SK-N-SH (cell line): ENCODE measurements around the gene SMIM20. TPM values are rescaled to one million over a fixed set of nuclear protein-coding genes. Genes with fewer than 3 reads are reported as not detected.
"Not testable (repeated sequence)": the region's sequence is repeated elsewhere in the genome, so short reads cannot be mapped to it uniquely, and the experiment has no call there.

Experiments used
- CTCF ChIA-PET: fragments of 300-600, 350-600 bp; formaldehyde crosslinking; extraction: SDS; loops from one replicate; lab custom pipeline; 2021; lab: Yijun Ruan, JAX
- POLR2A ChIA-PET: fragments of 350-600 bp; sonication (Branson Sonifier 250); formaldehyde crosslinking; extraction: SDS; loops from one replicate; lab custom pipeline; 2020; ENCODE audit warnings: antibody characterized with exemption, inconsistent platforms; lab: Yijun Ruan, JAX
- DNase-seq: peaks from one replicate; pipeline ENCODE4 v3.0.0; 2012
- H2AFZ ChIP-seq: fragments of 200-600 bp; sonication (generic); 2 replicates; pipeline ENCODE4 v1.8.1; 2016; ENCODE audit warnings: antibody characterized with exemption, mild to moderate bottlenecking, low read depth
- H3F3A ChIP-seq: fragments of 200-600 bp; sonication (generic); replicated peaks from 2 replicates; pipeline ENCODE3; 2016; ENCODE audit warnings: antibody characterized with exemption, mild to moderate bottlenecking; ENCODE audit not compliant: insufficient read depth
- H3K27ac ChIP-seq, 2 experiments: fragments of 200-500 bp in 1 of 2; fragments of 200-600 bp in 1 of 2; sonication (Bioruptor generic) in 1 of 2; sonication (generic), shearing (Covaris generic) in 1 of 2; 2 replicates each; pipeline versions ENCODE4 v1.5.1 to v1.6.1; 2014 to 2016; ENCODE audit warnings: low read depth in 2 of 2, inconsistent platforms in 1 of 2, low read length in 1 of 2, mild to moderate bottlenecking in 1 of 2, mixed read lengths in 1 of 2
- H3K27me3 ChIP-seq: fragments of 200-600 bp; sonication (generic), shearing (Covaris generic); 2 replicates; pipeline ENCODE4 v1.6.1; 2016; ENCODE audit warnings: mixed run types; ENCODE audit not compliant: insufficient read depth
- H3K36me3 ChIP-seq, 2 experiments: fragments of 200-500 bp in 1 of 2; fragments of 200-600 bp in 1 of 2; sonication (Bioruptor generic) in 1 of 2; sonication (generic) in 1 of 2; replicated peaks in 1 of 2; 2 replicates each; pipeline versions ENCODE3 to v1.5.1; 2014 to 2016; ENCODE audit warnings: low read length in 1 of 2, mild to moderate bottlenecking in 1 of 2; ENCODE audit not compliant: insufficient read depth in 2 of 2, control insufficient read depth in 1 of 2
- H3K4me1 ChIP-seq, 2 experiments: fragments of 200-500 bp in 1 of 2; fragments of 200-600 bp in 1 of 2; sonication (Bioruptor generic) in 1 of 2; sonication (generic), shearing (Covaris generic) in 1 of 2; 2 replicates each; pipeline versions ENCODE4 v1.5.1 to v1.6.1; 2014 to 2016; ENCODE audit warnings: low read depth in 1 of 2, low read length in 1 of 2, mixed run types in 1 of 2; ENCODE audit not compliant: insufficient read depth in 2 of 2, control insufficient read depth in 1 of 2
- H3K4me2 ChIP-seq: fragments of 200-600 bp; sonication (generic), shearing (Covaris generic); 2 replicates; pipeline ENCODE4 v1.6.1; 2017; ENCODE audit warnings: mixed run types
- H3K4me3 ChIP-seq, 2 experiments: fragments of 200-500 bp in 1 of 2; fragments of 200-600 bp in 1 of 2; sonication (Bioruptor generic) in 1 of 2; sonication (generic), shearing (Covaris generic) in 1 of 2; 2 replicates each; pipeline versions ENCODE4 v1.5.1 to v1.8.1; 2014 to 2016; ENCODE audit warnings: low read depth in 2 of 2, inconsistent platforms in 1 of 2, low read length in 1 of 2, mild to moderate bottlenecking in 1 of 2, mixed read lengths in 1 of 2, moderate library complexity in 1 of 2
- H3K79me2 ChIP-seq: fragments of 200-600 bp; sonication (generic); 2 replicates; pipeline ENCODE4 v1.8.1; 2017; ENCODE audit warnings: mild to moderate bottlenecking; ENCODE audit not compliant: insufficient read depth
- H3K9ac ChIP-seq: fragments of 200-600 bp; sonication (generic); 2 replicates; pipeline ENCODE4 v1.6.1; 2017; ENCODE audit warnings: mixed run types
- H3K9me2 ChIP-seq: fragments of 200-600 bp; sonication (generic); 2 replicates; pipeline ENCODE4 v1.6.1; 2017; ENCODE audit warnings: mixed run types
- H3K9me3 ChIP-seq: fragments of 200-600 bp; sonication (generic); 2 replicates; pipeline ENCODE4 v1.6.1; 2017; ENCODE audit warnings: mixed run types, mild to moderate bottlenecking, moderate library complexity
- H4K20me1 ChIP-seq: fragments of 200-600 bp; sonication (generic); 2 replicates; pipeline ENCODE4 v1.6.1; 2017; ENCODE audit warnings: mild to moderate bottlenecking, mixed run types; ENCODE audit not compliant: insufficient read depth
- EZH2phosphoT487 ChIP-seq: fragments of 200-600 bp; sonication (generic); IDR thresholded peaks from 2 replicates; pipeline ENCODE4 v1.6.1; 2017; ENCODE audit warnings: low read depth, mixed run types, mild to moderate bottlenecking, antibody characterized with exemption, moderate library complexity, borderline replicate concordance
- NFIC ChIP-seq: IDR thresholded peaks from 2 replicates; pipeline ENCODE4 v1.4.0; 2012; ENCODE audit warnings: borderline replicate concordance
- SMC3 ChIP-seq: IDR thresholded peaks from 2 replicates; pipeline ENCODE4 v1.6.1; 2012; ENCODE audit warnings: low read depth, low read length, improper control_type of control experiment
- ZBTB33 ChIP-seq: IDR thresholded peaks from 2 replicates; pipeline ENCODE4 v1.4.0; 2012; ENCODE audit warnings: low read depth, borderline replicate concordance
- WGBS: methylation state at CpG from one replicate; pipeline ENCODE4 v1.1.6; 2017; ENCODE audit warnings: low lambda C conversion rate; 5-methylcytosine and 5-hydroxymethylcytosine counted together
- polyA plus RNA-seq, 3 experiments: library from polyadenylated mRNA; depleted of rRNA; stranded (reverse); fragments of >200 nt; gene quantifications; 2 replicates each; pipeline ENCODE4 v1.2.3, GENCODE V29; 2012
- TF ChIP-seq, protein P1 (sequence below): IDR thresholded peaks from 2 replicates; pipeline ENCODE4 v1.4.0; 2012; ENCODE audit warnings: low read depth, borderline replicate concordance
- TF ChIP-seq, protein P2 (sequence below): IDR thresholded peaks from 2 replicates; pipeline ENCODE4; 2012

The SMIM20 gene
- polyA plus RNA-seq, 1 of the 3 experiments (the other 2 are of a cell fraction): 39.4 TPM

- TF ChIP-seq, protein P1, sequence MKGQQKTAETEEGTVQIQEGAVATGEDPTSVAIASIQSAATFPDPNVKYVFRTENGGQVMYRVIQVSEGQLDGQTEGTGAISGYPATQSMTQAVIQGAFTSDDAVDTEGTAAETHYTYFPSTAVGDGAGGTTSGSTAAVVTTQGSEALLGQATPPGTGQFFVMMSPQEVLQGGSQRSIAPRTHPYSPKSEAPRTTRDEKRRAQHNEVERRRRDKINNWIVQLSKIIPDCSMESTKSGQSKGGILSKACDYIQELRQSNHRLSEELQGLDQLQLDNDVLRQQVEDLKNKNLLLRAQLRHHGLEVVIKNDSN: no peak
- no peak for TF ChIP-seq SMC3
These were observed 9.3 kb upstream of the SMIM20 start (continued) for GRCh38 chr4:25904748-25905082.

DNA sequence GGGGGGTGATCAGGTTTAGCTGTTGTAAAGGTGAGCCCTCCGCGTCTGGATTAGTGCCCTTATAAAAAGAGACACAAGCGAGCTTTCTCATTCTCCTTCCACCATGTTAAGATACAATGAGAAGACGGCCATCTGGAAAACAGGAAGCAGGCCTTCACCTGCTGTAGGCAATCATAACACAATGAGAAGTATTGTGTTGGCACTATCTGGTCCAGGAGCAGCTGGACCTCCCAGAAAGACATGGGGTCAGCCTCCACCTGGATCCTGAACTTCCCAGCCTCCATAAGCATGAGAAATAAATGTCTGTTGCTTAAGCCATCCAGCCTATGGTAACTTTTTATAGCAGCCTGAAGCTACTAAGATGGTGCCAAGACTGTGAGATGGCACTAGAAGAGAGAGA lies 8.6 kb upstream of the SMIM20 start:
- Histone ChIP-seq H3K4me2 (no peak overlapping the region), H3K9me2 (no peaks in the 10 kb centered on the region), H3K27ac (no peak overlapping the region), H3K9me3 (no peaks in the 10 kb centered on the region), H3K36me3 (no peaks in the 10 kb centered on the region), H2AFZ (no peak overlapping the region), H3F3A (peaks cover 8% of the 10 kb centered on the region), H3K79me2 (no peaks in the 10 kb centered on the region), H3K27me3 (no peaks in the 10 kb centered on the region), H3K4me3 (no peak overlapping the region), H3K9ac (no peak overlapping the region)
- POLR2A ChIA-PET: no interaction called here
- CTCF ChIA-PET: interaction anchor here (1.3 kb wide), 1 partner anchor 9 kb away, joined by 5 read pairs; the partner anchor contains the start of gene SMIM20
- 95% methylated on average over 4 of the region's 4 CpGs for WGBS
- no peak for DNase-seq
- TF ChIP-seq, protein P1: no peak
- TF ChIP-seq, protein P2, sequence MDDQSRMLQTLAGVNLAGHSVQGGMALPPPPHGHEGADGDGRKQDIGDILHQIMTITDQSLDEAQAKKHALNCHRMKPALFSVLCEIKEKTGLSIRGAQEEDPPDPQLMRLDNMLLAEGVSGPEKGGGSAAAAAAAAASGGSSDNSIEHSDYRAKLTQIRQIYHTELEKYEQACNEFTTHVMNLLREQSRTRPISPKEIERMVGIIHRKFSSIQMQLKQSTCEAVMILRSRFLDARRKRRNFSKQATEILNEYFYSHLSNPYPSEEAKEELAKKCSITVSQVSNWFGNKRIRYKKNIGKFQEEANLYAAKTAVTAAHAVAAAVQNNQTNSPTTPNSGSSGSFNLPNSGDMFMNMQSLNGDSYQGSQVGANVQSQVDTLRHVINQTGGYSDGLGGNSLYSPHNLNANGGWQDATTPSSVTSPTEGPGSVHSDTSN: no peak
- TF ChIP-seq NFIC: no peak
- no peak for TF ChIP-seq ZBTB33
- TF ChIP-seq EZH2phosphoT487: no peak
- TF ChIP-seq, all 33 proteins: peak for 0
- H3K4me1 ChIP-seq: peaks cover 4 to 6% of the 10 kb centered on the region in 2 experiments; a peak in 1 of 4 replicates
- H4K20me1 ChIP-seq: no peaks in the 10 kb centered on the region

GRCh38 chr4:25906113-25906512 lies 7.9 kb upstream of the SMIM20 start:
- 77% methylated on average over 11 of the region's 11 CpGs for WGBS
- H3K27ac ChIP-seq, H3K4me1 ChIP-seq, H3K9ac ChIP-seq, H3K79me2 ChIP-seq, H3K4me2 ChIP-seq, POLR2A ChIA-PET, H3F3A ChIP-seq, DNase-seq, CTCF ChIA-PET, H3K9me3 ChIP-seq, H3K4me3 ChIP-seq, H4K20me1 ChIP-seq, H3K9me2 ChIP-seq, H2AFZ ChIP-seq, H3K36me3 ChIP-seq, H3K27me3 ChIP-seq: not testable (repeated sequence)
